Gastrocnemius medialis (tissue), 4 donors: ENCODE data around the gene C1QL4.

Experiments used
- CTCF ChIP-seq, 5 experiments: fragments of 450-650 bp in 3 of 5; fragments of 200-600 bp in 2 of 5; sonication (generic) in 2 of 5; IDR thresholded peaks in 4 of 5; conservative IDR thresholded peaks in 1 of 5; 1 replicate in 4 of 5; 2 replicates in 1 of 5; pipeline ENCODE4 v1.5.1; 2016 to 2019; ENCODE audit warnings: antibody characterized with exemption in 5 of 5, mild to moderate bottlenecking in 3 of 5, moderate library complexity in 3 of 5
- POLR2A ChIP-seq, 2 donors: fragments of 450-650 bp; IDR thresholded peaks; one replicate each; pipeline ENCODE4 v1.6.1; 2017; ENCODE audit warnings: antibody characterized with exemption in 2 of 2, mild to moderate bottlenecking in 2 of 2, moderate library complexity in 2 of 2

- peak in 3 of 5 experiments; percentile 28 to 58 (median 50) for TF ChIP-seq CTCF (IDR thresholded peaks at IDR 0.05 in 4 of 5, conservative IDR thresholded peaks at IDR 0.05 in 1 of 5)
- peak; percentile 80 to 85 for TF ChIP-seq POLR2A (IDR thresholded peaks at IDR 0.05)
These were observed 29.8 kb upstream of the C1QL4 start for GRCh38 chr12:49366652-49367380.
